Measurements from ENCODE around the gene GJA5.

The GJA5 gene

DNA sequence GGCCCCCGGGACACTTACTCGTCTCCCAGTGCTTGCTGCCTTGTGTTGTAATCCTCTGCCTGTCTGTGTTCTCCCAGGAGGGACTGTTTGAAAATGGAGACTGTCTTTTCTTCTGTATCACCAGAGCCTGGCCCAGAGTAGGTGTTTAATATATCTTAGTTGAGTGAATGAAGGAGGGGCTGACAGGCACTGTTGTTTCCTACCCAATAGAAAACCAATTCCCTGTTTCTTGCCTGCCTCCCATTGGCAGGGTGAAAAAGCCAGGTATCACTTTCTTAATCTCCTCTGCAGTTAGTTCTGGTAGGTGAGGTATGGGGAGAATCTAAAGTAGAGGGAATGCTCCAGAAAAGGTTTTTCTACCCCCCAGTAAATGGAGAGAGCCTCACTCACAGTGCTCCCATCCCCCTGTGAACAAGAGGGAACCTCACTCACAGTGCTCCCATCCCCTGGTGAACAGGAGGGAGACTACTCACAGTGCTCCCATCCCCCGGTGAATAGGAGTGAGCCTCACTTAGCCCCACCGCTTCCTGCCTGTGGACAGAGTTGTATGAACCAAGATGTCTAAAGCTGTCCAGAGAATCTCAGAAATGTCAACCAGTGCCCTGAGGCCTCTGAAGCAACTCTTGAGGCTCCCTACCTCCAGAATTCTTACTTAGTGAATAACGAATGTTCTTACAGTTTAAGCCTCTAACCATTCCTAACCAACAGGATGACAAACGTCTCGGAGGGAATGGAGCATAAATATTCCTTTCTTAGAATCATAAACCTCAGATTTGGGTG lies at the start of gene GJA5:
Gene GJA5, minus strand, starts transcription at position 122 of the 780 bp plus-strand sequence. CDS start 1,364 bp downstream, outside the sequence.
- no peak for DNase-seq

DNA sequence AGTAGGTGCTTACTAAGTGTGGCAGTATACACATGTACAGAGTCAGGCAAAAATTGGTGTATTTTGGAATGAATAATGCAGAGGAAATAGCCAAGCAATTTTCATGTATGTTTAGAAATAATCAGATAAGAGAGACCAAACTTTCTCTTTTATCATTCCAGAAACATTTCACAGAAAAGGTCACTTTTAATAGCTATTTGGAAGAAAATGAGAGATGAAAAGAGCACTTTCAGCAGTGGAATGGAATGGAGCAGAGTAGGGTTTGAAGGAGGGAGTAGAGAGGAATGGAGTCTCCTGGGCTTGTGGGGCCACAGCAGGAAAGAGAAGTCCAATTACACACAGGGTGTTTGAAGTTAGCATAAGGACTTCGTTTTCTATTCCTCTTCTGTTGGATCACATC lies 48.8 kb upstream of the GJA5 start:
- DNase-seq, result no peak

DNA sequence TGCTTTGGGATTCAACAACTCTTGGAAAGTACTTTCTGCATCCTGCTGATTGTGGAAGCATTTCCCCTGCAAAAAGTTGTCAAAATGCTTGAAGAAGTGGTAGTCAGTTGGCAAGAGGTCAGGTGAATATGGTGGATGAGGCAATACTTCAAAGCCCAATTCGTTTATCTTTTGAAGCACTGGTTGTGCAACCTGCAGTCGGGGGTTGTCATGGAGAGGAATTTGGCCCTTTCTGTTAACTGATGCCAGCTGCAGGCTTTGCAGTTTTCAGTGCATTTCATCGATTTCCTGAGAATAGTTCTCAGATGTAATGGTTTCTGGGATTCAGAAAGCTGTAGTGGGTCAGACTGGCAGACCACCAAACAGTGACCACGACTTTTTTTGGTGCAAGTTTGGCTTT lies 47.6 kb upstream of the GJA5 start:
- no peak for DNase-seq

DNA sequence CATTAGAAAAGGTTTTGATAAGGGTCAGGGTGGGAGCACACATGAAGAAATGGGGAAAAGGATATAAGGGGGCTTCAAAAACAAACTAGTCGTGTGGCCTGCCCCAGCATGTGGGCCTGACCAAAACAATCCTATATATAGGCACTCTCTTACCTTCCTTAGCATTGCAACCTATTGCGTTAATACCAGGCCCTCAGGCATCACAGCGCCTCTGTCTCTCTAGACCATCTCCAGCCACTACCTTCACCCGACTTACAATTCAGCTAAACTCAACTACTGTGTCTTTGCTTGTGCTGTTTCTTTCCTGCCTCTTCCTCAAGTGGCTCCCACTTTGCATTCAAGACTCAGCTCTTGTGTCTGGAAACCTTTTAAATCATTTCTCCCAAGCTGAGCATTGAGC lies 47.0 kb upstream of the GJA5 start:
- no peak for DNase-seq

DNA sequence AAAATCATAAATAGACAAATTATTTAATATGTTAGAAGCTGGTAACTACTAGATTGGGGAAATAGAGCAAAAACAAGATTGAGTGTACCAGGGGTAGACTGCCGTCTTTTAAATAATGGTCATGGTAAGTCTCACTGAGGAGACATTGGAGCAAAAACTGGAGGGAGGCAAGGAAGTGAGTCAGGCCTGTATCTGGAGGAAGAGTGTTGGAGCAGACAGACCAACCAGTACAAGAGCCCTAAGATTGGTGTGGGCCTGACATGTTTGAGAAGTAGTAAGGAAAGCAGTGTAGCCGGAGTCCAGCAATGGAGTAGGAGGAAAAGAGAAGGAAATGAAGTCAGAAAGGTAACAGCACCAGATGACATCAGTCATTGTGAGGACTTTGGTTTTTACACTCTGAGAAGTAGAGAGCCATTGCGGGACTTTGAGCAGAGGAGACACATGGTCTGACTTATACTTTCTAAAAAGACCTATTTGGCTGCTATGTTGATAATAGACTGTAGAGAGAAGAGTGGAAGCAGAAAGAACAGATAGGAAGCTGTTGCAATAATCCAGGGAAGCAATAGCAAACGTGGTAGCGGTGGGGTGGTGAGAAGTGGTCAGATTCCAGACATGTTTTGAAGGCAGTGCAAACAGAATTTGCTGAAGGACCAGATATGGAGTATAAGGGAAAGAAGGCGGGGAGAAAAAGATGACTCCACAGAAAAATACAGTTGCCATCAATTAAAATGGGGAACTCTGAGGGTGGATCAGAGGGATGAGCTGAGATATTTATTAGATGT lies 44.7 kb upstream of the GJA5 start:
- DNase-seq, result no peak

DNA sequence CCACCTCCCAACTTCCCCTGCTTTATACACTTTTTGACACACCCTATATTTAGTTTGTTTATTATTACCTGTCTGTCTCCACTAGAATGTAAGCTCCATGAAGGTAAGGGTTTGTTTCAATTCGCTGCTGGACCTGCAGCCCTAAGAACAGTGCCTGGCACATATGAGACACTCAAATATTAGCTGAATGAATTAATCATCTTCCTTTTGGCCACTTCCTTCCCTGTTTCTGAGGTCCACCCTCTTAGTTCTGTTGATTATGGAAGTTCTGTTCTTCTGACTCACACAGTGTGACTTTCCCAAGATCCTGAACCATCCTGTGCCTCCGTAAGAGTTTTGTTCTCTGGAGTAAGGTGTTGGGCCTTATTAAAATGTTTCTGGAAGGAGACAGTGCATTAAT lies 40.4 kb upstream of the GJA5 start:
- DNase-seq, result no peak

DNA sequence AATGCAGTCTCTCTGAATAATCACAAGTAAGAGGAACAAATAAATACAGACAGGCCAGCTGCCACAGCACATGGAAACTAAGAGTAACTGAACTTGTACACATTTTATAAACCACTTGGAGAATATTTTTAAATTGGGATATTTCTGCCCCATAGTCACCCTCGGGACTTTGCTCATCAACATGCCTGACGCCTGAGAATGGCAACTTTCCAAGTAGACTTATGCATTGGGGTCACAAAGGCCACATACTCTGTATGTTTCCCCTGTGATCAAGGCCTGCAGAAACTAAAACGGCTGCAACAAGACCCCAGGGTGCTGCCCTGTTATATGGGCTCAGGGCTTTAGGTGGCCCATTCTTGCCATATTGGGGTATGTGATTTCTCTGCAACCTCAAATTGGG lies 38.3 kb upstream of the GJA5 start:
- peak; percentile 6 to 67 for DNase-seq

DNA sequence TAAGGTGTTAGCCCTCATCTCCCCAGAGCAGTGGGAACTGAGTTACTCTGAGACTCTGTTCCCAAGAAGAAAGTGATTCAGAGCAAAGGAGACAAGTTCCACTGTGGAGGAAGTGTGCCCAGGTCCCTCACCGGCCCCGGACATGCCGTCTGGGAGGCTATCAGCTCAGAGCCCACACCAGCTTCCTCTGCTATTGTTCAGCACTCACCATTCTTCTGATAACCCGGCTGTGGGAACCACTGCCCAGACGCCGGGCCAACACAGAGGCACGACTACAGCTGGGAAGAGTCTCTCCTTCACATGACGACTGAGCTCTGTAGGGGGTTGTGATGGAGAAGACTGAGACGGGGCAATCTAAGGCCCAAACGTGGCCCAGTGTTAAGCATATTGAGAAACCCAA lies 34.2 kb upstream of the GJA5 start:
- DNase-seq, result no peak

DNA sequence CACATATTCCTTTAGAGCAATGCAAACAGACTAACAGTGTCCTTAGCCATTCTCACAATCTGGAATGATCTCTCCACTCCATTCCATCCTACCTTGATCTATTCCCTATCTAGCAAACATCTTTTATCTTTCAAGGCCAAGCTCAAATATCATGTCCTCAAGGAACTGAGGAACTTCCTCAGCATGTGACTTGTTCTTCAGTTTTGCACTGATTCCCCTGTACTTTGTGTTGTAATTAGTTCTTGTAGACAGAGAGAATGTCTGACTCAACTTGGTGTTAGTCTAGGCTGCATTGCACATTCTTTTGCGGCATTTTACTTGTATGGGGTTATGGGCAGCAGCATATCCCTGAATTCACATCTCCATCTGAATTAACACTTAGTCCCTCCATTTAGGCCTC lies 31.5 kb upstream of the GJA5 start:
- no peak for DNase-seq

DNA sequence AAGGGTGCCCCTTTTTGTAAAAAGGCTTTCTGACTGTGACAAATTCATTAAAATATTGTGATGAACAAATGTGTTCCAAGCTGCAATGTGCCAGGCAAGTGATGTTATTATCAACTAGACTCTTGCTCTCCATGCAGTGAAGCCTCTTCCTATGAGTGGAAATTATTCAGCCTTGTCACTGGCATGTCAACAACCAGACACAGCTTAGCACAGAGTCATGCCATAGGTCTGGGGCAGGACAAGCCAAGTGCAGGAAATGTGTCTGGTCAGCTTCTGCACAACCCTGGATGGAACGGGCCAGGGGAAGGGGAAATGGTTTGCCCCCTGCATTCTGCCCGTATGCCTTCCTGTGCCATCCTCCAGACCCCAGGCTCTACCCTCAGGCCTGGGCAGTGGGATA lies 27.4 kb upstream of the GJA5 start:
- no peak for DNase-seq

DNA sequence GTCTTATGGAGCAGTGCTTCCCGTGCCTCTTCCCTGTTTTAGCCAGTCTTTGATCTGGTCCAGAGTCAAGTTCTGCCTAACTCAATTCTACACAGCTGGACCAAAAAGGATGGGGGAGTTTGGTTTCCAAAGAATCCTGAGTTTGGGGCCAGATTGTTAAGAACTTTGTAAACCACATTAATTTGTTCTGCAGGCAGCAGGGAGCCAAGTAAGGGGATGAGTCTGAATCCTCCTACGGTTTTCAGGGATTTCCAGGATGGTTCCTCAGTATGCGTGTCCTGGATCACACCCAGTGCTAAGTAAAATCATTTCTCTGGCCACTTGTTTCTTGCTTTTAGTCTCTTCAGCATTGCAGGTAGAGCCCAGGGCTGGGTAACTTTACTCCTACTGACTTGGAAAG lies 26.1 kb upstream of the GJA5 start:
- no peak for DNase-seq

DNA sequence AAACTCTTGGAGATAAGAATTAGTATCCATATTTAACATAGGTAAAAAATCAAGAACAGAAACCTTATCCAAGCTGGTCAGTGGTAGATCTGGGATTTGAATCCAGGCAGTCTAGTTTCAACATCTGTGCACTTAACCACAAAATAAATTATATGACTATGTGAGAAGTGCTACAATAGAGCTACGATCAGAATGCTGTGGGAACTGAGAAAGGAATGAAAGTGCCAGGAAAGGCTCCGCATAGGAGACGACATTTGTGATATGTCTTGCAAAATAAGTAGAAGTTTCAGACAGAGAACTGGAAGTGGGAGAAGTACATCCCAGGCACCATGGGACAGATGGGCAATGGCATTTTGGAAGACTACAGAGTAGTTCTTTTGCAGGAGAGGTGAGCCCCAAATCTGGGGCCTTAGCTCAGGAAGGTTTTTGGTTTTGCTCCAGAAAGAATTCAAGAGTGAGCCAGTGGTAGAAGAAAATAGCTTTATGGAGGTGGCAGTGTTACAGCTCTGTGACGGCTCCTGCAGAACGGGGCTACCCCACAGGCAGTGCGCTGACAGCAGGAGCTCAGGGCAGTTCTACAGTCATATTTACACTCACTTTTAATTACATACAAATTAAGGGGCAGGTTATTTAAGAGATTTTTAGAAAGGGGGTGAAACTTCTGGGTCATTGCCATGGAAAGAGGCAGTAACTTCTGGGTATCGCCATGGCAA lies 25.5 kb upstream of the GJA5 start:
- no peak for DNase-seq

DNA sequence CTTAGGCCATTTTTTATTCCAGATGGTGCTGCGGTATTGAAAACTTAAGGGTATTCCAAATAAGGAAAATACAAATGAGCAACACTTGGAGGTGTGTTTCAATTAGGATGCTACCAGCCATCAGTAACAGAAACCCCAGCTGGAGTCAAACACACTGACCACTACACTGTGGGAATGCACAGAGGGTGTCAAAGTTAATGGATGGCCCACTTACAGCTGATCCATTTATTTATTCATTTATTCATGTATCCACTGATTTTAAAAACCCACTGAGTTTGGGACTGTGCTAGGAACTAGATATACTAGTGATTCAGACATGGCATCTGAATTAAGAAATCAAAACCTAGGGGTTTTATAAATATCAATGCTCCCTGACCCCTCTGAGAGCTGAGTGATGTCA lies 24.5 kb upstream of the GJA5 start:
- DNase-seq, result peak in 1 of 2 experiments; percentile 28

DNA sequence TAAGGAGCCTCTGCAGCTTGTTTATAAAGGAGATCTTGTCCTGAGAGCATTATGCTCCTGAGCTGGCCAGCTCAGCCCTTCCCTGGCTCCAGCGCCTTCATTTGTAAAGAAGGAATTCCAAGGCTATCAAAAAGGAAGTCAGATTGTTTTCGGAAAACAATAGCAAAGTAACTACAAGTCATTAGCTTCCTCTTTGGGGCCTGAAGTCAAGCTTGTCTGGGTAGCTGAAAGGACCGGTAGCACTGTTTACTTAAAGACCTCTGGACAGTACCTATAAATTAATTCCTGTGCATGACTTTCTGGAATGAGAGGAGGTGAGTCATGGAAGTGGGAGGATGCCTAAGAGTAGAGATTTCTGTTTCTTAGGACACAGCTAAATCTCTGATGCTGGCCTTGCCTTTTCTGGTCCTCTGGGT lies 20.7 kb upstream of the GJA5 start:
- DNase-seq, result no peak

DNA sequence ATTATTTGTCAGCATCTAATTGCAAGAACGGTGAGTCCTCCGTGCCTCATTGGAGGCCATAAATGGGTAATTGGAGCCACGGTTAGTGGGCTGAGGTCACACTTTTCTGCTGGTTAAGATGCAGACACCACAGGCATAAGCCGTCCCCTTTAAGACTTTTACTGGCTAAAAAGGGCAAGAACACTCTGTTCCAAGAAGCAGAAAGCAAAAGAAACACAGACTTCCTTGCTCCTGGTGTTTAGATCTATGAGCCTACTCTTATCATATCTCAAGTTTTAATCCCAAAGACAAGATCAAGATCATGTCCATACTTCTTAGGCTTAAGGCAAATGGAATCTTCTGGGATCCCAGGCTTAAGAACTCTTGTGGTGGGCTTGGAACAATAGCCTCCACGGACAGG lies 17.3 kb upstream of the GJA5 start:
- DNase-seq, result no peak

DNA sequence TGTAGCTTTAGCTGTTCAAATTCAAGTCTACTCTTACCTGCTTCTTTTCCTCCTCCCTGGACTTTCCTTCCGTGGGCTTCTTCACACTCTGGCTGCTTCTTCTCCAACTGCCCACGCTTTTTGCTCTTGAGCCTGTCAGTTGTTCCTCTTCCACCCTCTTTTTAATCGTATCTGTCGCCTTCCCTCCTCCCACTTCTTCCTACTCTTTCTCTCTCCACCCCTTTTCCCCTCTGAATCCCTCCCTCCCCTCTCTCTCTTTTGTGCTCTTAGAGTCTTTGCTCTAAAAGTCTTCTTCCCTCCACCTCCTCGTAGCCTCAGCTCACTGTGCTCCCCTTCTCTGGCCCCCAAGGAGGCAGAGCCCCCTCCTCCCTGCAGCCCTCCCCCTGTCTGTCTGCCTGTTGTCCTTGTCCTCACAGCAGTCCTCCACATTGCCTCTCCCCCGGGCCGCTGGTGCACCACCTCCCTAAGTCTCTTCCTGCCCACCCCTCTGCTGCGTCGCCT lies 12.9 kb upstream of the GJA5 start:
- no peak for DNase-seq

DNA sequence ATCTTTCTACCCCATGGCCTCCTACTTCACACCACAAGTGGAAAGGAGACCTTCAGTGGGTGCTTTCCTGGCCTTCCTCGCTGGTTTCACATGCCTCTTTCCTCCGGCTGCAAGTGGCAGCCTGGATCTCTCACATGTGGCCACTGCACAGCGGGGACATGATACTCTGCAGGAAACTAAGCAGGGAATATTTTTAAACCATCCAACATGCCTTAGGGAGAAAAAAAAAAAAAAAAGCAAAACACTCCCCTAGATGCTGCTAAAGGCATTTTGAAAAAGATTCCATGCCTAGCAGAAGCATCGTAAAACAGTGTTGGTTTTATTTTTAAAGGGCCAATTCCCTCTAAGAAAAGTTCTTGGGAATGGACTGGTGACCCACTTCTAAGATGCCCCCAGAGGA lies 12.2 kb upstream of the GJA5 start:
- no peak for DNase-seq

DNA sequence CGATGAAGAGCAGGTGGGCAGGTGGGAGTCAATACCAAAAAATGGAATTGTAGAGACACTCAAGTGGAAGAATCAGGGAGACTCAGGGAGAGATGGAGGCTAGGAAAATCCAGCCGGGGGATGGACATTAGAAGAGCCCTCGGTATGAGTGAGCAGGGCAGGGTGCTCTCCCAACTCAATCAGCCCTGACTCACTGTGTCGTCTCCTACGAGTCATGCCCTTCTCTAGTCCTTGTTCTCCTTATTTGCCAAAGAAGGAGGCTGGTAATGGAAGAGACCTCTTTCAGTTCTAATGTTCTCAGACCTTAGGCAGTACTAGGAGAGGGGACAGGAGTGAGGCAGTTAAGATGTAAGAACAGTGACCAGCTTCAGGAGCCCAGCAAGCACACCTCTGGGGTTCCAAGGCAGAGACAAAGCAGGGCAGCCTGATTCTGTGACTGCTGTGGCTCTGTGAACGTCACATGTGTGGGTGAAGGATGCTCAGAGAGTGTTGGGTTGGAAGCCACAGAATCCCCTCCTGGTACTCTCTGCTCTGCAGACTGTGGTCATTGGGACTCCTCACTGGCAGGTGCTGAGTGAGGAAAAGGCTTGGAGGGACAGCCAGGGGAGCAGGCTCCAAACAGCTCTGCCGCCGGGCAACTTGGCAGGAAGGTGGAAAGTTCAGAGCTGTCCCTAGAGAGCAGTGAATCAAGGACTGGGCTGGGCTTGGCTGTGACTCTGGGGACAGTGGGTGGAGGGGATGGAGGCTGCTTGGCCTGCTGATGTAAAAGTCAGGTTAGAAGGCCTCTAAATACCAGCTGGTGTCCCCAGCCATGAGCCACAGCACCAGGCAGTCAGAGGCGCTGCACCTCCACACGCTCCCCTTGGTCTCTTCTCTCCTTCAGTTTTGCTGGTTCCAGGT lies 11.1 kb upstream of the GJA5 start:
- no peak for DNase-seq

DNA sequence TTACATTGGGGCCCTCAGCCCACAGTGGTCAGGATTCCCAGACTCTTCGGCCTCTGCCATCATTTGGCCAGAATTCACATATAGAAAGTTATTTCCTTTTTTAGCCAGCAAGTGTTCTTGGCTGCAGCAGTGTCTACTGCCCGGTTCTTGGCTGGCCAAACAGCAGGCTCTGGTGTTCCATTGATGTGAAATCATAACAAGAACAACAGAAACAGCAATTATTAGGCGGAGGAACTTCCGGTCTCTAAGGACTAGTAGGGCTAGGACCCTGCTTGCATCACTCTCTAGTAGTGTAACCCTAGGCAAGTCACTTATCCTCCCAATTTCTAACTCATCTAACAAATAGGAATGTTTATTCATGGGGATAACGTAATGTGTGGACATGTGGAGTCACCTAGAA lies 8.7 kb upstream of the GJA5 start:
- DNase-seq, result no peak

DNA sequence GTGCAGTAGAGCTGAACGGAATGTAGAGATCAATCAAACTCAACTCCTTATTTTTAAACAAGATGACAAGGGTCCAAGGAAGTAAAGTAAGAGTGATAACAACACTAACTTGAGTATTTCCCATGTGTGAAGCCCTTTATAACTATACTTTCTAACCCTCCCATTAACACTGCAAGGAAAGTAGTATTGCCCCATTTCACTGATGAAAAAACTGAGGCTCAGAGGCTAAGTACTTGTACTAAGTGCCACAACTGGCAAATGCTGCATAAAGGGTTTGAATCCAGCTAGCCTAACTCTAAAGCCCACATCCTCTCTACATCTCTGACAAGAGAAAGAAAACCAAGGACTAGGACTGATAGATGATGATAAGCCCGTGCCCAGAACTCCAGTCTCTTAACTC lies 8.2 kb upstream of the GJA5 start:
- DNase-seq, result no peak

DNA sequence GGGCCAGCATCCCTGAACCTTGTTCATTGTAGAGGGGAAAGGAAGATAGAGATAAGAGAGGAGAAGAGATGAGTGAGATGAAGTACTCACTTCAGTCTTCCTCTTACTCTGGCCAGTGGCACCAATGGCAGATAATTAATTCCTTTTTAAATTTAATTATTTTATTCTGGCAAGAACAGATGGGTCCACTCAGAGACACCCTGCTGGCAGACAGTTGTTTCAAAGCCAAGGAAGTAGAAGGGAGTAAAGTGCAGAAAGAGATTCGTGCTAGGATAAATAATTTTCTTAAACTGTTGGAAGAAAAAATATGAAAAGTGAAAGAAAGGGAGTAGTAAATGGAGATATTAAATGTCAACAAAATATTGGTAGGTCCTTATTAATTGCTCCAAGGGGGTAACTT lies 7.7 kb upstream of the GJA5 start:
- peak in 1 of 2 experiments; percentile 27 for DNase-seq

DNA sequence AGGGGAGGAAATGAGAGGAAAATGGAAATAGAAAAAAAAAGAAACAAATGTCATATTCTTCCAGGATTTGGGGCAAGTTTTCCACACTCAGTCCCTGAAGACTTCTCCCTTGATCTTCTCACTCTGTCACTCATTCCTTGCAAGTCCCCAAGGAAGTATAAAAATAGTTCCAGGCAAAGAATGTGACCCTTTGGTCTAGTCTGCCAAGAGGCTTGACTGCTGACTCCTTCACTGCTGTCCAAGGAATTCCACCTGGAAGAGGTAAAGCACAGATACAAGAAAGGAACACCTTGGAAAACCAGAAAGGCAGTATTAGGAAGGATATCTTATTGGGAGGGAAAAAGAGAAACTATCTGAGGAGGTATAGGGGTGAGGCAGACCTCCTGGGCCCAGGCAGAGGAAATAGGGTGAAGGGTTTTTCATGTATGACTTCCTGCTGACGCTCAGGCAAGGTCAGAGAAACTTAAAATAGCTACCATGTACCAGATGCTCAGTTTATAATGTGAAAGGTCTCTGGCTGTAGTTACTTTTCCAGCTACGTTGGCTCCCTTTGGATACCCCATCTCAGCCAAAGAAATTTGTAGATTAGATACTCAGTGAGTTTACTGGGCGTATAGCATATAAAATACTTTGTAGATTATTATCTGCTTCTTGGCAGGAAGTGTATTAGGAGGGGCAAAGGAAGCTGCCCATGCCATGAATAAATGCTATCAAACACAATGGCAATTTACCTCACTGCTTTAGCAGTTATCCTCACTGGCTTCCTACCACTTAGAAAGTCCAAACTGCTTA lies 2.0 kb upstream of the GJA5 start:
- no peak for DNase-seq

Data from NCI-H524 (cell line).